A673 (cell line): ENCODE measurements around the gene NSD2. TPM values are rescaled to one million over a fixed set of nuclear protein-coding genes. Genes with fewer than 3 reads are reported as not detected.

Experiments
- BruUV-seq: library from RNA; stranded (reverse); fragments of 400-500 nt; replicated peaks from 2 replicates; lab custom pipeline; 2021; lab: Mats Ljungman, UMichigan
- CTCF ChIA-PET: fragments of 300-600 bp; sonication (Branson Sonifier 250); formaldehyde crosslinking; loops from one replicate; lab custom pipeline; 2022; ENCODE audit warnings: antibody characterized with exemption; lab: Charles Lee
- POLR2A ChIA-PET: fragments of 300-600 bp; sonication (Branson Sonifier 250); formaldehyde crosslinking; loops from one replicate; lab custom pipeline; 2022; ENCODE audit warnings: antibody characterized with exemption; ENCODE audit not compliant: low non-redundant PET; lab: Charles Lee
- DNase-seq: peaks from one replicate; pipeline ENCODE4 v3.0.0-alpha.2; 2015; ENCODE audit warnings: low spot score
- H3K27ac ChIP-seq: fragments of 200-600 bp; sonication (generic); 2 replicates; pipeline ENCODE4 v1.5.1; 2016; ENCODE audit warnings: mixed run types, low read depth, mild to moderate bottlenecking, mixed read lengths, antibody characterized with exemption, low read length; ENCODE audit not compliant: poor library complexity, severe bottlenecking
- H3K27me3 ChIP-seq: fragments of 200-600 bp; sonication (generic); replicated peaks from 2 replicates; pipeline ENCODE4 v1.6.1; 2017; ENCODE audit warnings: mixed run types, low read depth, mild to moderate bottlenecking, mixed read lengths, antibody characterized with exemption, low read length; ENCODE audit not compliant: insufficient read depth, poor library complexity
- H3K36me3 ChIP-seq: fragments of 200-600 bp; sonication (generic); 2 replicates; pipeline ENCODE4 v1.6.1; 2016; ENCODE audit warnings: mixed run types, mild to moderate bottlenecking, mixed read lengths, antibody characterized with exemption, low read length; ENCODE audit not compliant: insufficient read depth, poor library complexity, severe bottlenecking
- H3K4me1 ChIP-seq: fragments of 200-600 bp; sonication (generic); 2 replicates; pipeline ENCODE4 v1.6.1; 2017; ENCODE audit warnings: mixed run types, mild to moderate bottlenecking, mixed read lengths, antibody characterized with exemption, low read length; ENCODE audit not compliant: insufficient read depth, poor library complexity, severe bottlenecking
- H3K4me3 ChIP-seq: fragments of 200-600 bp; sonication (generic); 2 replicates; pipeline ENCODE4 v1.5.1; 2016; ENCODE audit warnings: low read depth, mixed run types, mild to moderate bottlenecking, mixed read lengths, low read length; ENCODE audit not compliant: poor library complexity, severe bottlenecking
- H3K9me3 ChIP-seq: fragments of 200-600 bp; sonication (generic); 2 replicates; pipeline ENCODE4 v1.6.1; 2016; ENCODE audit warnings: mixed run types, low read depth, mild to moderate bottlenecking, mixed read lengths, antibody characterized with exemption, low read length; ENCODE audit not compliant: poor library complexity, severe bottlenecking
- EZH2 ChIP-seq: fragments of 200-600 bp; sonication (generic); IDR thresholded peaks from 2 replicates; pipeline ENCODE4 v1.6.1; 2017; ENCODE audit warnings: borderline replicate concordance, low read depth, mild to moderate bottlenecking, mixed read lengths, antibody characterized with exemption, low read length; ENCODE audit not compliant: poor library complexity, severe bottlenecking
- intact Hi-C: fragments of 100-400 bp; cut with micrococcal nuclease; formaldehyde crosslinking; loops from one replicate; pipeline ENCODE4 v1.10.0; 2022; ENCODE audit not compliant: unreplicated experiment
- total RNA-seq: library from RNA; stranded (reverse); gene quantifications from 2 replicates; pipeline ENCODE4 v1.2.3, GENCODE V29; 2021
- TF ChIP-seq, protein P1 (sequence below): fragments of 300-800, 200-600 bp; sonication (generic); conservative IDR thresholded peaks from 2 replicates; pipeline ENCODE4 v1.5.1; 2017; ENCODE audit warnings: low read depth, mild to moderate bottlenecking, antibody characterized with exemption, low read length, moderate library complexity, mixed read lengths

Gene NSD2
- total RNA-seq, 1 experiment from 2014 or later, result 227 TPM

DNA sequence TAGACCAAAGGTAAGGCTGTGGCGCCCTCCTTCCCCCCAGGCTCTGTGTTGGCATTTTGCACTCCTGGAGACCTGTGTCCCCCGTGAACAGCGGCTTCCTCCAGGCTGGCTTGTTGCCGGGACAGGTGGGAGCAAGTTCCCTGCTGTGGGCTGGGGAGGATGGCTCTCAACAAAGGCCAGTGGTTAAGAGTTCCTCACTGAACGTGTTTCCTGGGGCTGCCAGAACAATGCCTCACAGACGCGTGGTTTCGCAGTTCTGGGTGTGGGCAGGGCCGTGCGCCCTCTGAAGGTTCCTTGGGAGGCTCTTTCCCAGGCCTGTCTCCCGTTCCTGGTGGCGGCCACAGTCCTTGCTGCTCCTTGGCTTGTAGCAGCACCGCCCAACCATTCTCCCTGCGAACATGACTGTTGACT, 104.2 kb downstream of the NSD2 start:
- Histone ChIP-seq H3K9me3 (no peaks in the 10 kb centered on the region), H3K36me3 (peaks cover 88% of the 10 kb centered on the region), H3K4me3 (no peak overlapping the region), H3K27ac (no peak overlapping the region), H3K4me1 (peaks cover 5% of the 10 kb centered on the region), H3K27me3 (no peaks in the 10 kb centered on the region)
- no TSS peak for BruUV-seq
- ChIA-PET POLR2A (no interaction called here), CTCF (no interaction called here)
- no peak for DNase-seq
- TF ChIP-seq, protein P1, sequence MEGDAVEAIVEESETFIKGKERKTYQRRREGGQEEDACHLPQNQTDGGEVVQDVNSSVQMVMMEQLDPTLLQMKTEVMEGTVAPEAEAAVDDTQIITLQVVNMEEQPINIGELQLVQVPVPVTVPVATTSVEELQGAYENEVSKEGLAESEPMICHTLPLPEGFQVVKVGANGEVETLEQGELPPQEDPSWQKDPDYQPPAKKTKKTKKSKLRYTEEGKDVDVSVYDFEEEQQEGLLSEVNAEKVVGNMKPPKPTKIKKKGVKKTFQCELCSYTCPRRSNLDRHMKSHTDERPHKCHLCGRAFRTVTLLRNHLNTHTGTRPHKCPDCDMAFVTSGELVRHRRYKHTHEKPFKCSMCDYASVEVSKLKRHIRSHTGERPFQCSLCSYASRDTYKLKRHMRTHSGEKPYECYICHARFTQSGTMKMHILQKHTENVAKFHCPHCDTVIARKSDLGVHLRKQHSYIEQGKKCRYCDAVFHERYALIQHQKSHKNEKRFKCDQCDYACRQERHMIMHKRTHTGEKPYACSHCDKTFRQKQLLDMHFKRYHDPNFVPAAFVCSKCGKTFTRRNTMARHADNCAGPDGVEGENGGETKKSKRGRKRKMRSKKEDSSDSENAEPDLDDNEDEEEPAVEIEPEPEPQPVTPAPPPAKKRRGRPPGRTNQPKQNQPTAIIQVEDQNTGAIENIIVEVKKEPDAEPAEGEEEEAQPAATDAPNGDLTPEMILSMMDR, result no peak
- no peak for TF ChIP-seq EZH2
- intact Hi-C loops, result no loop called here

DNA sequence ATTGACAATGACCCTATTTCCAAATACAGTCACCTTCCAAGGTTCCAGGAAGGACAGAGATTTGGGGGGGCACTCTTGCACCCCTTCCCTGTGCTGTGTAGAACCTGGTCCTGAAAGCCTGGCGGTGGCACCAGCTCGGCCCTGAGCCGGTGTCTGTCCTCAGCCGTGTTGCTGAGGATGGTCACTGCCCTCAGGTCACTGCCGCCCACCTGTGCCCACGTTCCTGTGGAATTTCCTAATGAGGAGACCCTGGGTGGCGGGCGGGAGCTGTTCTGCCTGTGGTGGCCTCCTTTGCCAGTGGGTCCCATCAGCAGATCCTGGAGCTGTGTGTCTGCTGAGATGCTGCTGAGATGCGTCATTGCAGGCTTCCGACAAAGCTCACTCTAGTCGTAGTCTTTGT, 104.7 kb downstream of the NSD2 start:
- ChIA-PET POLR2A (no interaction called here), CTCF (no interaction called here)
- peaks cover 6% of the 10 kb centered on the region for H3K4me1 ChIP-seq
- no peak for DNase-seq
- BruUV-seq, result no TSS peak
- H3K4me3 ChIP-seq, result no peak overlapping the region
- H3K27me3 ChIP-seq, result no peaks in the 10 kb centered on the region
- H3K27ac ChIP-seq, result no peak overlapping the region
- intact Hi-C loops, result no loop called here
- H3K9me3 ChIP-seq, result no peaks in the 10 kb centered on the region
- TF ChIP-seq EZH2, result no peak
- TF ChIP-seq, protein P1, result no peak
- H3K36me3 ChIP-seq, result peaks cover 93% of the 10 kb centered on the region

DNA sequence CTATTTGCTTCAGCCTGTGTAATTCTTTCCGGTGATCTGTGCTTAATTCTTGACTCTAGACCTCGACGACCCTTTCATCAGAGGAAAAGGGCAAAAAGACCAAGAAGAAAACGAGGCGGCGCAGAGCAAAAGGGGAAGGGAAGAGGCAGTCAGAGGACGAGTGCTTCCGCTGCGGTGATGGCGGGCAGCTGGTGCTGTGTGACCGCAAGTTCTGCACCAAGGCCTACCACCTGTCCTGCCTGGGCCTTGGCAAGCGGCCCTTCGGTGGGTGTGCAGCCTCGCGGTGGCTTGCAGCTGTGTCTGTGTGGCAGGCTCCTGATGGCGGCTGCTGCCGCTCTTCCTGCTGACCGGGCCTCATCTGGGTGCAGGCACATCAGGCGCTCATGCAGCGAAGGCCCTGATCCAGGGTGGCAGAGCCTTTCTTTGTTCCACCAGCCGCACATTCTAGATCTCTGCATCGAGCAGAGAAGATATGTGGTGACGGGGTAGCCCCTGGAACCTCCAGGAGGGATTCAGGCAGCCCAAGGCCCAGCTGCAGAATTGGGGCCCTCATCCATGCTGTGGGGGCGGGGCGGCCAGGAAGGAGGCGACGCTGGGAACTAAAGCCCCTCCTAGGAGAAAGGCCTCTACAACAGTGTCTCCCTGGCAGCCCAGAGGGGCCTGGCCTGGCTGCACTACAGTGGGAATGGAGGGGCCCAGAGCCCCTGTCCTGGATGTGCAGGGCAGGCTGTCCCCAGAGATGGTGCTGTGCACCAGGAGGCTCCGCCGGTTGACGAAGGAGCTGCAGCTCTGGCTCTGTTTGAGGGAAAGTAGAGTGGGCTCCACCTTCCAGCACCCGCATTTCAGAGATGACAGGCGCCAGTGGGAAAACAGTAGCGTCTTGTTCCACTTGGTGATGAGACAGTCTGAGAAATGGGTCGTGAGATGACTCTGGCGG, 105.5 kb downstream of the NSD2 start:
- no TSS peak for BruUV-seq
- POLR2A ChIA-PET, result no interaction called here
- H3K4me1 ChIP-seq, result peaks cover 7% of the 10 kb centered on the region
- TF ChIP-seq EZH2, result no peak
- TF ChIP-seq, protein P1, result no peak
- CTCF ChIA-PET, result no interaction called here
- peaks cover 93% of the 10 kb centered on the region for H3K36me3 ChIP-seq
- no peaks in the 10 kb centered on the region for H3K27me3 ChIP-seq
- no peak overlapping the region for H3K4me3 ChIP-seq
- no peak overlapping the region for H3K27ac ChIP-seq
- DNase-seq, result no peak
- H3K9me3 ChIP-seq, result no peaks in the 10 kb centered on the region
- intact Hi-C loops, result no loop called here
